Activated CD4-positive, alpha-beta memory T cell treated with anti-CD3 and anti-CD28 coated beads, Interleukin-2, amount 10 ng/mL, durations not matched to agents 7 days and 5 days (primary cell): ENCODE results near the gene ASB10. TPM values are rescaled to one million over a fixed set of nuclear protein-coding genes. Genes with fewer than 3 reads are reported as not detected.
A peak's percentile ranks its signal among the peaks of the same experiment; 100 is the strongest.

Experiments used
- CTCF ChIA-PET: fragments of 350-600 bp; sonication (Branson Sonifier 250); formaldehyde crosslinking; loops from one replicate; lab custom pipeline; 2021; ENCODE audit warnings: antibody characterized with exemption, inconsistent platforms; lab: Charles Lee
- POLR2A ChIA-PET: fragments of 350-600 bp; sonication (Branson Sonifier 250); formaldehyde crosslinking; loops from one replicate; lab custom pipeline; 2021; ENCODE audit warnings: antibody characterized with exemption; lab: Charles Lee
- DNase-seq: peaks from one replicate; pipeline ENCODE4 v3.0.0-alpha.2; 2020
- H3K27ac Mint-ChIP-seq: one replicate; pipeline ENCODE4 v1.8.0; 2021; ENCODE audit warnings: mild to moderate bottlenecking, mixed read lengths
- H3K27me3 Mint-ChIP-seq: one replicate; pipeline ENCODE4 v1.8.0; 2021; ENCODE audit warnings: mixed read lengths
- H3K36me3 Mint-ChIP-seq: one replicate; pipeline ENCODE4 v1.8.0; 2021; ENCODE audit warnings: low read depth, mixed read lengths
- H3K4me1 Mint-ChIP-seq: one replicate; pipeline ENCODE4 v1.8.0; 2021; ENCODE audit warnings: mixed read lengths
- H3K4me3 Mint-ChIP-seq: one replicate; pipeline ENCODE4 v1.8.0; 2021; ENCODE audit warnings: mild to moderate bottlenecking, mixed read lengths
- H3K9me3 Mint-ChIP-seq: one replicate; pipeline ENCODE4 v1.8.0; 2021; ENCODE audit warnings: mixed read lengths
- total RNA-seq, 2 experiments: library from RNA; stranded (reverse); gene quantifications; one replicate each; pipeline ENCODE4 v1.2.3, GENCODE V29; 2021

The ASB10 gene
- total RNA-seq, 2 experiments from 2014 or later = not detected

DNA sequence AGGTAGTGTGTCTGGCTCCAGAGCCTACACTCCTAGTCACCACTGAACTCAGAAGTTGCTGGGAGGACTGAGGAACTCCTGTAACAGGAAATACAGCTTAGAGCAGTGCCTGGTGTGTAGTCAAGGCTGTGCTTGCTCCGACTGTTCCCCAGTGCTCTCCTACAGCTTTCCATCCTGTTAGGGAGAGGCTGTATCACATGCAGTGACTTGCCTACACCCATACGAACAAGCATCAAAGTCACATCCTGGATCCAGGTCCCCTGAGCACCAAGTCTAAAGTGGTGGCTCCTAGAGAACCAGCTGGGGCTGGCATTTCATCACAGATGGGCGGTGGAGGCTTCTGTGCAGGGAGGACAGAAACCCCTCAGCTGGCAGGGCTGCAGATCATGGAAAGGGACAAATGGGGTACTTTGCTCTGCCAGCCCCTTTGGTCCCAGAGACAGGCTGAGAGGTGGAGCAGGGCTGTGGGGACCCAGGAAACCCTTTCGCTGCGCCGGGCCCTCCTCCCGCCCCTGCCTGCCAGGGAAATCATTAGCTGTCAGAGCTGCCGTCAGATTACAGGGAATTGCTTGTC, 7.7 kb downstream of the ASB10 start:
- POLR2A ChIA-PET = interaction anchor here (1.3 kb wide), 1 partner anchor 36 kb away, joined by 3 read pairs; no protein-coding TSS in a partner anchor
- Mint-ChIP-seq H3K36me3 (no peaks in the 10 kb centered on the region), H3K4me3 (no peak overlapping the region), H3K27ac (no peak overlapping the region), H3K27me3 (peaks cover 10% of the 10 kb centered on the region), H3K4me1 (no peaks in the 10 kb centered on the region), H3K9me3 (no peaks in the 10 kb centered on the region)
- CTCF ChIA-PET = interaction anchor here (1.3 to 2.3 kb wide), 2 partner anchors 11 to 65 kb away, joined by 3 to 10 read pairs; no protein-coding TSS in a partner anchor
- no peak for DNase-seq

DNA sequence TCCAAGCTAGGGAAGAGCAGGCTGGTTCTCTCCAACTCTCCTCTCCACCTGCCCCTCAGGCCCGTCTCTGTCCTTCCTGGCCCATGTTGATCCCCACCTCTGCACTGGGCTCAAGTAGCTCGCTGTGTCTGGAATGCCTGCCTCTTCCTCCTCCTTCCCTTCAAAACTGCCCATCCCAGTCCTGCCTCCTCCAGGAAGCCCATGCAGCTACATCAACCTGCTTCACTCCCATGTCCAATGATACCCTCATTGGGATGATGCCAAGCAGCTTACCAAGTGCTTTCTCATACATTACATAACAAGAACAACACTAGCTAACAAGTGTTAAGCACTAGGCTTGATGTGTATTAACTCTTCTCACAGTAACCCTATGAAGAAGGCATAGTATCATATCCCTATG, 8.2 kb downstream of the ASB10 start:
- POLR2A ChIA-PET = interaction anchor here (1.3 kb wide), 1 partner anchor 36 kb away, joined by 3 read pairs; no protein-coding TSS in a partner anchor
- no peaks in the 10 kb centered on the region for H3K9me3 Mint-ChIP-seq
- CTCF ChIA-PET = interaction anchor here (1.3 to 2.3 kb wide), 2 partner anchors 10 to 65 kb away, joined by 3 to 10 read pairs; no protein-coding TSS in a partner anchor

GRCh38 chr7:151178236-151178635, 8.8 kb downstream of the ASB10 start:
- Mint-ChIP-seq H3K9me3 (no peaks in the 10 kb centered on the region), H3K36me3 (no peaks in the 10 kb centered on the region), H3K27ac (no peak overlapping the region), H3K4me1 (no peaks in the 10 kb centered on the region), H3K27me3 (peaks cover 13% of the 10 kb centered on the region), H3K4me3 (no peak overlapping the region)
- DNase-seq = no peak
- ChIA-PET POLR2A (interaction anchor here (1.2 kb wide), 1 partner anchor 163 kb away, joined by 3 read pairs; no protein-coding TSS in a partner anchor), CTCF (interaction anchor here (2.0 to 2.3 kb wide), 2 partner anchors 10 to 65 kb away, joined by 7 to 10 read pairs; no protein-coding TSS in a partner anchor)

More for the DNA sequence above, 8.2 kb downstream of the ASB10 start:
- no peaks in the 10 kb centered on the region for H3K4me1 Mint-ChIP-seq
- H3K27me3 Mint-ChIP-seq = peaks cover 10% of the 10 kb centered on the region
- no peak overlapping the region for H3K4me3 Mint-ChIP-seq
- no peak for DNase-seq
- H3K36me3 Mint-ChIP-seq = no peaks in the 10 kb centered on the region
- H3K27ac Mint-ChIP-seq = peak overlapping the region; percentile 4

DNA sequence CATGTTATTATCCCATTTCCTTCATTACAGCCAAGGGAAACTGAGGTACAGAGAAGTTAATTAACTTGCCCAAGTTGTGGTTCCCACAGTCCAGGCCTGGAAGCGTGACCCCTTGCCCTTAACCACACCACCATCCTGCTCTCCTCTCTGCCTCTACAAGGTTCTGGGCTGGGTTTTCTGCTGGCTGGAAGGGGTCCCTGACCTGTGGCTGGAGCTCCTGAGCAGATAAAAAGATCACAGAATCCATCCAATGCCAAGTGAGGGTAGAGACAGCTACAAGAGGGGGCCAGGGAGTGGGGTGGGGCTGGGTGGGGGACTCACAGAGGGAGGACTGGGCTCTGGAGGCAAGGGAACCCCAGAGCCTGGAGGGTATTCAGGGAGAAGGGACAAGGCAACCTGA, 9.7 kb downstream of the ASB10 start:
- Mint-ChIP-seq H3K36me3 (no peaks in the 10 kb centered on the region), H3K27ac (no peak overlapping the region), H3K27me3 (peaks cover 20% of the 10 kb centered on the region), H3K9me3 (no peaks in the 10 kb centered on the region), H3K4me3 (no peak overlapping the region), H3K4me1 (peaks cover 2% of the 10 kb centered on the region)
- no peak for DNase-seq
- POLR2A ChIA-PET = interaction anchor here (1.2 kb wide), 1 partner anchor 164 kb away, joined by 3 read pairs; no protein-coding TSS in a partner anchor
- CTCF ChIA-PET = interaction anchor here (1.0 to 2.0 kb wide), 2 partner anchors 9 to 66 kb away, joined by 3 to 7 read pairs; no protein-coding TSS in a partner anchor

DNA sequence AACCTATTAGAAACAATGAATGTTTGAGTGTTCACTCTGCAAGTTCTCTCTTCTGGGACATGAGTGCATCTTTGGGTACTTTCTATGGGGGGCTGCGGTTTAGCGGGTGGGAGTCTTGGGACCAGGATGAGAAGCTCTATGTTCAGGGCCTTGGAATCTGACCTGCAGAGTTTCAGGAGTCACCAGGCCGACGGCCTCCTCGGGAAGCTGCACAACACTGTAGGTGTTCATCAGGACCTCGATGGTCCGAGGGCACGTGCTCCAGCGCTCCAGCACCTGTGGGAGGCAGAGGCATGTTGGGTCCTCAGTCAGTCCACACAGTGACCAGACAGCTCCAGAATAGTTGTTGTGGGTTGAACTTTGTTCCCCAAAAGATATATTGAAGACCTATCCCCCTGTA, 10.6 kb downstream of the ASB10 start:
- Mint-ChIP-seq H3K9me3 (no peaks in the 10 kb centered on the region), H3K27ac (no peak overlapping the region), H3K36me3 (no peaks in the 10 kb centered on the region), H3K27me3 (peaks cover 24% of the 10 kb centered on the region), H3K4me3 (no peak overlapping the region), H3K4me1 (peaks cover 2% of the 10 kb centered on the region)
- DNase-seq = no peak
- POLR2A ChIA-PET = no interaction called here
- CTCF ChIA-PET = interaction anchor here (1.0 to 2.0 kb wide), 2 partner anchors 8 to 67 kb away, joined by 3 to 7 read pairs; no protein-coding TSS in a partner anchor

DNA sequence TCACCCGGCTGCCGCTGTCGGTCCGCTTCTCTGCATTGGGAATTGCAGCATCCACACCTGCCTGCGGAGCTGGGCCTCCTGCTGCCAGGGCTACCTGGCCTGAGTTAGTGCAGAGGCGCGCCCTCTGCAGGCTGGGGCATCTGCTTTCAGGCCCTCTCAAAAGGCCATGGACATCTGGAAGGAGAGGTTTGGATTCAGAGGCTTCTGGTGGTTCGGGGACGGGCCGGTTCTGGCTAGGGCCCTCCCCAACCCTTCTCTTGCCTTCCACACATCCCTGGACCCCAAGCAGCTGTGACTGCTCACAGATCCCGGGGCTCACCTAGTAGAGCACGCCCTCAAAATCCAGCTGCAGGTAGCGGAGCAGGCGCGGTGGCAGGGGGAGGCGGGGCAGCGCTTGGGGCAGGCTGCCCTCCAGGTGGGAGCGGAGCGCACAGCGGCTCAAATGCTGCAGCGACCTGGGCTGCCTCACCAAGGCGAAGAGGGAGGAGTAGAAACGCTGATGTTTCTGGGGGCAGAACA, 11.2 kb downstream of the ASB10 start:
- H3K9me3 Mint-ChIP-seq = no peaks in the 10 kb centered on the region
- H3K4me3 Mint-ChIP-seq = no peak overlapping the region
- ChIA-PET POLR2A (no interaction called here), CTCF (no interaction called here)
- H3K27ac Mint-ChIP-seq = no peak overlapping the region
- H3K36me3 Mint-ChIP-seq = no peaks in the 10 kb centered on the region
- peaks cover 2% of the 10 kb centered on the region for H3K4me1 Mint-ChIP-seq
- no peak for DNase-seq
- H3K27me3 Mint-ChIP-seq = peaks cover 30% of the 10 kb centered on the region

DNA sequence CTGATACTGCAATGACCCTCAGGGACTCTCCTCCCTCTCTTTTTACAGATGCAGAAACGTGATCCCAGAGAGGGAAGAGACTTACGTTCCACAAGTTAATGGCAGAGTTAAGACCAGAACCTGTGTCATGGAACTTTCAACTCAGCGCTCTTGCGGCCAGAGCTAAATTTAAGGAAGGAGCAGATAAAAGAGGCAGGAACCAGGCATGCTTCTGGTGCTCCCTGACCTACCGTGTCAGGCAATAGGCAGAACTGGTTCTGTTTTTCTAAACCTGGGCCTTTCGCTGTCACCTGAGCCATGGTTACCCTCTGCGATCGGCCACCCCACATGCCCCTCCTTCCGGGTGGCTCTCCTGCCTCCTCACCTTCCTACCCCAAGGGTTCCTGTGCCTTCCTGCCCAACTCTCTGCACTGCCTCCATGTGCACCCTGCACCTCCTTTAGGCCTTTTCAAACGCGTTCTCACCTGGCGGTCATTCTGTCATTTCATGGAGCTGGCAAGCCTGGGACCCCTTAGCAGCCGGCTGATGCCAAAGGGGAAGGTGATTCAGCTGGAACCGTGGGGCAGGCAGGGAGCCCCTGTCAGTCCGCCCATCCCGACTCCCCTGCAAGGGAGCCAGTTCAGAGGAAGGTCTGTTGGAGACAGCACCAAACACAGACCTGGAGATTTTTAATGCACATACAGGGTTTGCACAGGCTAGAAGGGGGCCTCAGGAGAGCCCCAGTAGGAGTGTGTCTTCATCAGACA, 11.8 kb downstream of the ASB10 start:
- CTCF ChIA-PET = interaction anchor here (0.6 kb wide), 1 partner anchor 9 kb away, joined by 3 read pairs; no protein-coding TSS in a partner anchor
- no peak for DNase-seq
- Mint-ChIP-seq H3K4me3 (no peak overlapping the region), H3K36me3 (no peaks in the 10 kb centered on the region), H3K4me1 (peaks cover 2% of the 10 kb centered on the region), H3K27me3 (peaks cover 34% of the 10 kb centered on the region), H3K27ac (no peak overlapping the region), H3K9me3 (no peaks in the 10 kb centered on the region)
- POLR2A ChIA-PET = no interaction called here

GRCh38 chr7:151174246-151175046, 12.6 kb downstream of the ASB10 start:
- no peak for DNase-seq
- CTCF ChIA-PET = no interaction called here
- no peak overlapping the region for H3K27ac Mint-ChIP-seq
- H3K9me3 Mint-ChIP-seq = no peaks in the 10 kb centered on the region
- H3K36me3 Mint-ChIP-seq = no peaks in the 10 kb centered on the region
- POLR2A ChIA-PET = no interaction called here
- H3K4me3 Mint-ChIP-seq = no peak overlapping the region
- H3K27me3 Mint-ChIP-seq = peaks cover 42% of the 10 kb centered on the region
- peaks cover 2% of the 10 kb centered on the region for H3K4me1 Mint-ChIP-seq

DNA sequence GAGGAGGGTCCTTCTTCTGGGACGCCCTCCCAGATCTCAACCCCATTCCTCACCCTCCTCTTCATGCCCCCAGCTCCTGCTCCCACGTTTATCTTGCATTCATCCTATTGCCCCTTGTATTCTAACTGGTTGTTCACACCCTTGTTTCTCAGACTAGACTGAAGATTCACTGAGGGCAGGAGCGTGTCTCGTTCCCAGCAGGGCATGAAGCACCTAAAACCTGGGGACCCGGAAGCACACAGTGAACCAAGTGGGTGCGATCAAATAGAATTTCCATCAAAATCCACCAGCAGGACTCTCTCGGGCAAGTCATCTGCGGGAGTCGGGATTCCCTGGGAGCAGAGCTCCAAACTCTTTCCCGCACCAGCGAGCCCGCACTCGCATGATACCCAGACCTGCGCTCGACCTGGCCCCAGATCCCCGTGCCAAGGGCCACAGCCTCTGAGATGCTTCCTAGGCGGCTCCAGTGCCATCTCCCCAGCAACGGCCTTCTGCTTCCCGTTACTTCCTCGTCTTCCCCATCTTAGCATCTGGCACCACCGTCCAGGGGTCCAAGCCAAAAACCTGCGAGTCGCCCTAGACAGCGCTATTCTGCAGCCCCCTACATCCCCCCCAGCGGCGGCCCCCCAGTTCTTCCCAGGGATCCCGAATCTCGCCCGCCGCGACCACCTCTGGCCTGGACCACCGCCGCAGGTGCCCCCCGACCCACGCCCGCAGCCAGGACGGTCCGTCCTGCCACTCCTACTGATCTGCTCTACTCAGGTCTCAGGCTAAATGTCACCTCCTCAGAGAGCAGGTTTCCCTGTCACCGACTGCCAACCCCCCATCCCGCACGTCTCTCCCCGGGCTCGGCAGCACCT, 13.4 kb downstream of the ASB10 start:
- Mint-ChIP-seq H3K4me3 (no peak overlapping the region), H3K27me3 (peaks cover 48% of the 10 kb centered on the region), H3K9me3 (no peaks in the 10 kb centered on the region), H3K4me1 (peaks cover 4% of the 10 kb centered on the region), H3K36me3 (no peaks in the 10 kb centered on the region), H3K27ac (no peak overlapping the region)
- ChIA-PET POLR2A (no interaction called here), CTCF (interaction anchor here (0.6 kb wide), 1 partner anchor 164 kb away, joined by 3 read pairs; no protein-coding TSS in a partner anchor)
- no peak for DNase-seq

DNA sequence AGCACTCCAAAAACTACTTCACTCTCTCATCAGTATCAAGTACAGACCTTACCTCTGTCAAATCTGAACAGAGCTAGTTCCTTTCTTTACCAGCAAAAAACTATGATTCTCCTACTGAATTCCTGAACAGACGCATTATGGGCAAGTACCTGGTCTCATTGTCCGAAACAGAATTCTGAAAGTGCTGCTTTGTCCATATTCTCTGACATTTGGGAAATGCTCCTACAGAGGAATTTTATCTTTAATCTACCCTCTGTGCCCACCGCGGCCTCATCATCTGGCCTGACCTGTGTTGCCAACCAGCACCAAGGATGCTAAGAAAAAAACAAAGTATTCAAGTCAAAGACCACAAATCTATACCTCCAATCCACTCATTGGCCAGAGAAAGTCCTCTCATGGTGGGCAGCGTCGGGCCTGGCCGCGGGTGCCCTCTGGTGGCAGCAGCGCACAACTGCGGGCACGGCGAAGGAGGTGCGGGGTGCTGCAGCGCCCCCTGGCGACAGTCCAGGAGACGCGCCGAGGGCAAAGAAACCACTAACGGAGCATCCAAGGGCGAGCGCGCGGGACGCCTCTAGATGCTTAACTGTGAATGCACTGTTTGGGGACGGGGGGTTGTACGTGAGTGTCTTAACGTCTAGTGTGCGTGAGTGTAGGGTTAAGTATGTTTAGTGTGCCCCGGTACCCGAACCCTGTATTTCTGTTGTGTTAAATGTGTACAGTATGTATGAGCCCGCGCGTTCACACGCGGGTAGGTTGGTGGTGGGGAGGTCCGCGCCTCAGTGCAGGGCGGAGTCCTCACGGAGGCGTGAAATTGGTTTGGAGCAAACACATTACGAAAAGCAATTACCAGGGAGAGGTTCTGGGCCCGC, 14.5 kb downstream of the ASB10 start:
- Mint-ChIP-seq H3K4me3 (no peak overlapping the region), H3K27me3 (peaks cover 52% of the 10 kb centered on the region), H3K36me3 (no peaks in the 10 kb centered on the region), H3K4me1 (peaks cover 7% of the 10 kb centered on the region), H3K27ac (no peak overlapping the region), H3K9me3 (no peaks in the 10 kb centered on the region)
- ChIA-PET POLR2A (no interaction called here), CTCF (interaction anchor here (0.7 to 1.1 kb wide), 5 partner anchors 41 to 154 kb away, joined by 3 to 10 read pairs (median 3); no protein-coding TSS in a partner anchor)
- peak; percentile 83 for DNase-seq

GRCh38 chr7:151168787-151169162, 18.3 kb downstream of the ASB10 start:
- ChIA-PET CTCF (interaction anchor here (0.5 to 2.6 kb wide), 11 partner anchors 9 to 393 kb away, joined by 3 to 10 read pairs (median 5); partner anchors contain the start of gene ABCB8), POLR2A (no interaction called here)
- Mint-ChIP-seq H3K4me3 (peak overlapping the region; percentile 53), H3K4me1 (peaks cover 9% of the 10 kb centered on the region), H3K9me3 (no peaks in the 10 kb centered on the region), H3K36me3 (no peaks in the 10 kb centered on the region), H3K27me3 (peaks cover 46% of the 10 kb centered on the region), H3K27ac (no peak overlapping the region)
- DNase-seq = no peak
